HG02981 (cell line): ENCODE data around the gene ZDHHC1.

ENCODE experiments used
- ATAC-seq: cut with Tn5 transposase; IDR thresholded peaks from one replicate; pipeline ENCODE4 v1.9.1; 2021; ENCODE audit warnings: mild to moderate bottlenecking, moderate library complexity; ENCODE audit not compliant: unreplicated experiment

ZDHHC1 gene

GRCh38 chr16:67448580-67448979 lies 32.3 kb upstream of the ZDHHC1 start:
- ATAC-seq, result no peak

- no peak for ATAC-seq
Observed at GRCh38 chr16:67447508-67448076, 31.3 kb upstream of the ZDHHC1 start.

GRCh38 chr16:67446968-67447507 lies 30.8 kb upstream of the ZDHHC1 start:
- ATAC-seq, result no peak

GRCh38 chr16:67445913-67446907 lies 29.9 kb upstream of the ZDHHC1 start:
- ATAC-seq, result no peak

GRCh38 chr16:67445441-67445912 lies 29.2 kb upstream of the ZDHHC1 start:
- ATAC-seq, result no peak

GRCh38 chr16:67445126-67445426 lies 28.8 kb upstream of the ZDHHC1 start:
- ATAC-seq, result no peak

GRCh38 chr16:67444259-67445125 lies 28.2 kb upstream of the ZDHHC1 start:
- no peak for ATAC-seq

GRCh38 chr16:67443265-67443664 lies 27.0 kb upstream of the ZDHHC1 start:
- ATAC-seq, result no peak

GRCh38 chr16:67442581-67443255 lies 26.4 kb upstream of the ZDHHC1 start:
- ATAC-seq, result no peak

GRCh38 chr16:67441907-67442306 lies 25.6 kb upstream of the ZDHHC1 start:
- ATAC-seq, result no peak

GRCh38 chr16:67441271-67441753 lies 25.0 kb upstream of the ZDHHC1 start:
- ATAC-seq, result no peak

GRCh38 chr16:67438824-67439393 lies 22.6 kb upstream of the ZDHHC1 start:
- ATAC-seq, result no peak

- ATAC-seq, result no peak
Observed at GRCh38 chr16:67438098-67438791, 22.0 kb upstream of the ZDHHC1 start.

- no peak for ATAC-seq
Observed at GRCh38 chr16:67437513-67437912, 21.2 kb upstream of the ZDHHC1 start.

GRCh38 chr16:67436640-67437193 lies 20.4 kb upstream of the ZDHHC1 start:
- ATAC-seq, result no peak

- ATAC-seq, result no peak
Observed at GRCh38 chr16:67435758-67436164, 19.5 kb upstream of the ZDHHC1 start.

- ATAC-seq, result no peak
Observed at GRCh38 chr16:67433131-67433719, 16.9 kb upstream of the ZDHHC1 start.

GRCh38 chr16:67432506-67432890 lies 16.2 kb upstream of the ZDHHC1 start:
- no peak for ATAC-seq
